GM18526 (cell line): ENCODE measurements around the gene KCNB1.

Experiments used
- POLR2A ChIP-seq: IDR thresholded peaks from 3 replicates; pipeline ENCODE4 v1.6.1; 2011; ENCODE audit not compliant: insufficient read length; ENCODE audit errors: extremely low read depth

KCNB1 gene

DNA sequence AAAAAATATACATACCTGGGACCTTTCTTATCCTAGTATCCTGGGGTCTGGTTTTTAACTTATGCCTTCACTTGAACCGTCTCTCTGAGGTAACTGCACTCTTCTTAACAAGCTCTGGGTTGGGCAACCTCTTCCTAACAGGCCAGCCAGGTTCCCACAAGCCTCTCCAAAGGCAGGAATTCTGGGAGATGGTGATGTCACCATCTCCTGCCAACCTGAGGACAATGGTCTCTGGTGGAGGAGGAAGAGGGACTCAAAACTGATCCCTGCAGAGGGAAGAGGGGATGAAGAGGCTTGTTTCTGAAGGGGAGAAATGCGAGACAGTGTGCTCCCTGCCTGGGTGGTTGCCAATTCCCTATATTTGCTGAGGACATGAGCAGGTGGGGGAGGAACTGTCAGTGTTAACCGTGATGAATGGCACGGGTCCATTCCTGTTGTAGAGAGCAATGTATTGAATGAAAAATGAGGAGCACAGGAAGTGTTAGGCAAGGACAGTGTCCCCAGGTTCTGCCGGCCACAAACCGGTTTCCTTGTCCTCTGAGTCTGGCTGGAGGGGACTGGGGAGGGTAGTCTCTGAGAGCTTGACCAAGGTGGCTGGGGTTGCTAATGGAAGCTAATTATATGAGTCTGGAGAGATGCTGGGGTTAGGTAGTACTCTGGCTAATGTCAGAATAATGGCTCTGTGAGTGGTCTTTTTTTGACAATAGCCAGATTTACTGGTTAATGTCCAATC lies 95.5 kb downstream of the KCNB1 start:
- TF ChIP-seq POLR2A: no peak

DNA sequence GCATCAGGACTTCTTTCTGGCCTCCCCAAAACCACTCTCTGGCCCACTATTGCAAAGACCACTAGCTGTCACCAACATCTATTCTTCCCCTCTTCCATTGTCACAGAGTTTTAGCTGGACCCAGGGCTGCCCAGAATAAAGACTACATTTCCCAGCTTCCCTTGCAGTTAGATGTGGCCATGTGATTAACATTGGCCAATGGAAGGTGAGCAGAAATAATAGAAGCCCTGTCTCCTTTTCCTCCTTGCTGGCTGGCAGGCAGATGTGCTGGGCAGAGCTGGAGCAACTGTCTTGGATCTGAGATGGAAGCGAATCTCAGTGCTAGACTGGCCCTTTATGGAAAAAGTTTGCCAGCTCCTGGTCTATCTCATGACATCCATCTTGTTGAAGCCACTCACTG lies 97.0 kb downstream of the KCNB1 start:
- TF ChIP-seq POLR2A: no peak

DNA sequence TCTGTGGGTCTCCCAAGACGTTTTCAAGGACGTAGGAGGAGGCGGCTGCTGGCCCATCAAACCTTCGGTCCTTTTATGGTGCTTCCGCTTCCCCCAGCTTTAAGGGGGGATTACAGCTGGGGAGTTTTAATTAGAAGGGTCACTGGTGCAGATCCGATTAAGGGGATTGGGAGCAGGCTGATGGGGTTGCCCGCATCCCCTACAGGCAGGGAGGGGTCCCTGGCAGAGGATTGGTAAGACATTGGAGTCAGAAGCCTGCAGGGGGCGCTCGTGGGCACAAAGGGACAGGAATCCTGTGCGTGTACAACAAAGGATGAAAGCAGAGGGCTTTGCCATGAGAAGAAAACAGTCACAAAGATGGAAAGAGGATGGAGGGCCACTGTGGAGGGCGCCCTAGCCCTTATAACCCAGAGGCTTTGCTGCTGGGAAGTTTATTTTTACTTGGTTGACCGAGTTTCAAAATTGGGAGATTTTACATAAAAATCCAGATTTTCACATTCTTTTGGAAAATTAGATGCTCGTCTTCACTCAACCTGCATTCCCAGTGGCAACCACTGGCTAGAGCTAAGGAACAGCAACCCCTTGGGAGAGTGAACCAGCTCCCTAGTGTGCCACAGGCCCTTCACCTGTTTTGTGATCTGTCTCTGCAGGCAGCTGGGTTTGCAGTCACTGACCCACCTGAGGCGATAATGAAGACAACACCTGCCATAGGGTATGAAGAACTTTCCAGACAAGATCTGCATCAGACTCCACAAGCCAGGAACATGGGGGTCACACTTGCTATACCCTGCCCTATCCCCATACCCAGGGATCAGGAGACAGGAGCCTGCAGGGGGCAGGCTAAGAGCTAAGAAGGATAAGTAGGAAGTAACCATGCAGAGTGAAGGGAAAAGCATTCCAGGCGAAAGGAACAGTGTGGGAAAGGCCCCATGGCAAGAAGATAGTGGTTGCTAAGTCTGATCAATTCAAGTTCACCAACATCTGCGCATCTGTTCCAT lies 97.7 kb downstream of the KCNB1 start:
- no peak for TF ChIP-seq POLR2A

DNA sequence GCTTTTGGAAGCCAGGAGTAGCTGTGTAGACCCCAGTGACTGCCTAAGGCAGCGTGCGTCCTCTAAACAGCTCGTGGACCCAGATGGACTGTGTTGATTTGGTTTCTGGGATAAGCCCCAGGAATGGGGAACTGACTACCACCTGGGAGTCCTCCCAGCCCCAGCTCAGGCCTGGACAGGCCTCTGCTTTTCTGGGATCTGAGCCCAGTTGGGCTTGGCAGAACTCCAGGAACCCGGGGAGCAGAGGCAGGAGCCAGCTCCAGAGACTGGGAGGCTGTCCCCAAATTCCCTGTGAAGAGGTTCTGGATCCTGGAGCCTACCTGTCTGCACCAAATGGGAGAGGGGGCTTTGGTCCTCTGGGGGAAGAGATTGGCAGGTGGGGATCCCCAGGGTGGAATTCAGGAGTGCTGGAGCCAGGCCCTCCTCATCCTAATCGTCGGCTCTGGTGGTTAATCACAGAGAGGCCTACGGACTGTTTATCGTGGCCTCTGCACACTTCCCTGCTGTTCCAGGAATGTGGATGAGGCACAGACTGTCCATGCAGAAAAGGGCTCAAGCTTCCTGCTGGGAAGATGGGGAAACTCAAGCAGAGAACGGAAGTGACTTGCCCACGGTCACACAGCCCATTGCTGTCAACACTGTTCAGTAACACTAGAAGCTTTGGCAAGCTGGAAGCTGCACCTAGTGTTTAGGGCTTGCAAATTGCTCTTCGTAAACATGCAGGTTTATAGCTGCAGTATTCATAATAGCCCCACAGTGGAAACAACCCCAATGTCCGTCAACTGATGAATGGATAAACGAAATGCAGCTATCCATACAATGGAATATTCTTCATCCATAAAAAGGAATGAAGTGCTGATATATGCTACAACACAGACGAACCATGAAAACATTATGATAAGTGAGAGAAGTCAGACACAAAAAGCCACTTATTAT lies 100.6 kb downstream of the KCNB1 start:
- no peak for TF ChIP-seq POLR2A

DNA sequence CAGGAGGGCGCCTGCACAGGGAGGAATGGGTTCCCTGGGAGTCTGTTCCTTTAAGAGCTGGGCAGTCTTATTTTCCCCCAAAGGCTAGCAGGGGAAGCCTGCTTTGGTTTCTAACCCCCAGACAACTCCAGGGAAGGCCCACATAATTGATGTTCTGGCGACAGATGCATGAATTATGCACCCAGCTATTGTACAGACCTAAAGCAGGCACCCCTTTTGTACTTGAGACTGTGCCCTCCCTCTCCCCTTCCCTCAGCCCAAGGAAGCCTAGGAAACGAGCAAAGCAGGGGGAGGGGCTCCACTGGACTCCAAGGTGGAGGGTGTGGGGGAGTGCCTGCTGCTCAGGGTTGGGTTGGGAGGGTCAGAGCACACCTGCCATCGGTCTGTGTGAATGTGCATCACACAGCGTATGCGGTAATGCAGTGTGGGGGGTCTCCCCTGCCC lies 102.1 kb downstream of the KCNB1 start:
- no peak for TF ChIP-seq POLR2A

DNA sequence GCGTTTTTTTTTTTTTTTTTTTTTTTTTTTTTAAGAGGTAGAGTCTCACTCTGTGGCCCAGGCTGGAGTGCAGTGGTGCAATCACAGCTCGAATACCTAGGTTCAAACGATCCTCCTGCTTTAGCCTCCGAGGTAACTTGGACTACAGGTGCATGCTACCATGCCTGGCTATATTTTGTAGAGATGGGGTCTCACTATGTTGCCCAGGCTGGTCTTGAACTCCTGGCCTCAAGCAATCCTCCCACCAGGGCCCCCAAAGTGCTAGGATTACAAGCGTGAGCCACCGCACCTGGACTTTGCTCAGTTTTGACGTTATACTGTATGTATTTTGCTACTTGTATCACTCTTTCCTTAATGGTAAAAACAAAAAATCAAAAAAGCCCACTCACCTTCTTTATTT lies 103.1 kb downstream of the KCNB1 start:
- no peak for TF ChIP-seq POLR2A

DNA sequence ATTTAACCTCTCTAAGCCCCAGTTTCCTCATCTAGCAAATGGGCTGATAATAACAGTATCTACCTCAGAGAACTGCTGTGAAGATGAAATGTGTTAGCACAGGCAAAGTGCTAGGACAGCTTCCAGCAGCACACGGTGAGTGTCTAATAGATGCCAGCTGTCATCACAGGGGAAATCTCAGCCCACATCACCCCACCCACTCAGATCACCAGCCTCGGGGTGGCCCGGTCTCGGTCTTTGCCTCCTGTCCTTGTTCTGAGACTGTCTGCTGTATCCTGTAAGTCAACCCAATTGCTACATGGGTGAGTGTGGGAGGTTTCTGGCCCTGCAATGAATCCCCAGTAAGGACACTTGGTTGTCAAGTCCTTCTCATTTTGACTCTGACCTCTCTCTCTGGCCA lies 105.1 kb downstream of the KCNB1 start:
- TF ChIP-seq POLR2A: no peak

DNA sequence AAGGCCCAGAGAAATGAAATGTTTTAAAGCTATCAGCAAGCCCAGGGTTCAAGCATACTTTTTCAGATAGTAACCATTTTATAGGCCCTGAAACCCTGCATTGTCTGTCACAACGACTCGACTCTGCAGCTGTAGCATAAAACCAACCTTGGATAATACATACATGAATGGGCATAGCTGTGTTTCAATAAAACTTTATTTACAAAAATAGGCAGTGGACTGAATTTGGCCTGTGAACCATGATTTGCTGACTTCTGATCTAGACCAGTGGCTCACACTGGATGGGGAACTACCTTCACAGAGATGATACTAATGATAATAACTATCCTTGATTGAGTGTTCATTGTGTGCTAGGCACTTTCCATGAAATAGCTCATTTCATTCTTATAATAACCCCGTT lies 107.3 kb downstream of the KCNB1 start:
- TF ChIP-seq POLR2A: no peak

DNA sequence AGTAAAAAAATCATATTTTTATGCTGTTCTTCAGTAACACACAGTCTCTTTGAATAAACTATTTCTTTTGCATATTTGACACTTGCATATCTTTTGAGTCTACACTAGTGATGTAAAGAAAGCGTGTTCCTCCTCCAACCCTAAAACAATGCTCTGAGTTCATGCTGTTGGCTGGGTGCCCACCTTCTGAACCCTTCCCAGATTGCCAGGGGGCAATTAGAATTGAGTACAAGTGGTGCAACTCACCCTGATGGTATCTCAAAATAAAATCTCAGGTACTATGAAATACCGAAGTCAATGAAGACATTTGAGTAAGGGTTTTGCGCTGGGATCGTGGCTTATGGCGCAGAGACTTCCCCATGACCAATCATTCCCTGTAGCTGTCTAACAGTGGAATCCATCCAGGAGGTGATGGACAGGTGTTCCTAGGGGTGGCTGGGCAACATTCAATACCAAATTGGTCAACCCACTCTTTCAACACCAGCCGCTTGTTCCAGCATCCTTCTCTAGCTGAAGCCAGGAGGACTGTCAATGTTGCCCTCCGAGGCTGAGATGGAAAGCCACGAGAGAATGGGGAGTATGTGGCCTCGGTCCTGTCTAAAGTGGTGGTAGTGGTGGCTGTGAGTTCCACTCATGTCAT lies 110.3 kb downstream of the KCNB1 start:
- no peak for TF ChIP-seq POLR2A

DNA sequence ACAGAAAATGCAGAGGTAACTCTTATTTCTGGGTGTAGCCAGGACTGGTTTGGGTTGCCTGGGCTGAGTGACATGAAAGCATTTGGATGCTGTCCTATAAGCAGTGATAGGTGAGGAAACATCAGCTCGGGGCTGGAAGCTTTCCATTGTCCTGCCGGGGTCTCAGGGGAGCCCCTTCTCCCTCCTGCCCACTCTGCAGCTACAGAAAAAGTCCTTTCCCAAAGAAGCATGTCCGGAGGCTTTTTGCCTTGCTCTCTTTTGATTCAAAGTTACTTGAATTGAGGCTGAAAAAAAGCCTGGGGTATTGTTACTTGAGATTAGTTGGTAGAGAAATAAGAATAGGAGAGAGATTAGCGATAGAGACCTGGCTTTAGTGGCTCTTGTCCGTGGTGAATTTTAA lies 113.9 kb downstream of the KCNB1 start:
- TF ChIP-seq POLR2A: no peak

DNA sequence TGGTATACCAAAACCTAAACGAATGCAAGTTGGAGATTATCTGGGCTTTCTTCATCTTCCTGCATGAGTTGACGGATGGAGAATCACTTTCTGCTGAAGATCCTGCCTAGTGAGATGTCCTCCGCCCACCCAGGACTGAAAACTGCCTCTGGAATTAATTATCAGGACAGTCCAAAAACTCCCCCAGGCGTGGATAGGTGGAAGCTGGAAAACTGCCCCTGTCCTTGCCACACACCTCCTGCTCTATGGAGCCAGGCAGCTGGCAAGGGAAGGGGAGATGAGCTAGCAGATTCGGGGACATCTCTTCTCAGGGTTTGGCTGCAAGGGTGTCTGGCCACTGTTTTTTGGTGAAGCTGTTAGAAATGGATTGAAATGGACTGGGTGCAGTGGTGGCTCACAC lies 115.4 kb downstream of the KCNB1 start:
- TF ChIP-seq POLR2A: no peak

DNA sequence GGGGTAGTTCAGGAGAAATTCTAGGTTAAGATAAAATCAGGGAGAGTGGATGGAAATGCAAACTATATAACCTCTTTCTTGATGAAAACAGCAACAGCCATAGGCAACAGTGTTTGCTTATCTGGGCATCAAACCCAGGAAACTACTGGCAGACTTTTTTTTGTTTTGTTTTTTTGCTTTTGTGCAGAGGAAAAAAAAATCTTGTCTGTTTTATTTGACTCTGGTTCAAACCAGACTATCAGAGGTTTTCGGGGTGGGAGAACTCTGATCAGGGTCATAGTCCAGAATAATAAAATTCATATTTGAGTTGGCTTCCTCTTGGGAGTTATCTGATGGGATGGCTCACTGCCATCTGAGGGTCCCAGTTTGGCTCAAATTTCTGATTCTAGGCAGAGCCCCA lies 115.8 kb downstream of the KCNB1 start:
- TF ChIP-seq POLR2A: no peak

DNA sequence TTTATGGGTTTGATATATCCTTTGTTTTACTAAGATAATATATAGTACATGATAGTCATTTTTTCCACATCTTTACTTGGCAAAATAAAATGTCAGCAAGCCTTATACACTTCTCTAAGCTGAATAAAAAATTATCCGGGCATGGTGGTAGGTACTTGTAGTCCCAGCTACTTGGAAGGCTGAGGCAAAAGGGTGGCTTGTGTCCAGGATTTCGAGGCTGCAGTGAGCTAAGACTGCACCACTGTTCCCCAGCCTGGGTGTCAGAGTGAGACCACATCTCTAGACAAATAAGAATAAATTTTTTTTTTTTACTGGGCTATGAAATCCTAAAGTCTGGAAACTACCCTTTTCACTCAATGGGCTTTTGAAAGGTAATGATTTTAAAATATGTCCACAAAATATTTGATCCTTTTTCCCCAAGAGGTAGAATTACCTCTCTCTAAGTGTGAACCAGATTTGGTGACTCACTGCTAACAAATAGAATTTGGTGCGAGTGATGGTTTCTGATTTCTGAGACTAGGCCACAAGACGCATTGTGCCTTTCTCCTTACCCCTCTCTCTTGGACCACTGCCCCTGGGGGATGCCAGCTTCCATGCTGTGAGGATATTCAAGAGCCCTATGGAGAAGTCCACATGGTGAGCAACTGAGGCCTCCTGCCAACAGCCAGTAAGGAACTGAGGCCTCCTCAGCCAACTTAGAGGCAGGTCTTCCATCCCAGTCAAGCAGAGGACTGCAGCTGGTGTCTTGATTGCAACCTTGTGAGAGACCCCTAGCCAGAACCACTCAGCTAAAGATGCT lies 120.4 kb downstream of the KCNB1 start:
- no peak for TF ChIP-seq POLR2A

DNA sequence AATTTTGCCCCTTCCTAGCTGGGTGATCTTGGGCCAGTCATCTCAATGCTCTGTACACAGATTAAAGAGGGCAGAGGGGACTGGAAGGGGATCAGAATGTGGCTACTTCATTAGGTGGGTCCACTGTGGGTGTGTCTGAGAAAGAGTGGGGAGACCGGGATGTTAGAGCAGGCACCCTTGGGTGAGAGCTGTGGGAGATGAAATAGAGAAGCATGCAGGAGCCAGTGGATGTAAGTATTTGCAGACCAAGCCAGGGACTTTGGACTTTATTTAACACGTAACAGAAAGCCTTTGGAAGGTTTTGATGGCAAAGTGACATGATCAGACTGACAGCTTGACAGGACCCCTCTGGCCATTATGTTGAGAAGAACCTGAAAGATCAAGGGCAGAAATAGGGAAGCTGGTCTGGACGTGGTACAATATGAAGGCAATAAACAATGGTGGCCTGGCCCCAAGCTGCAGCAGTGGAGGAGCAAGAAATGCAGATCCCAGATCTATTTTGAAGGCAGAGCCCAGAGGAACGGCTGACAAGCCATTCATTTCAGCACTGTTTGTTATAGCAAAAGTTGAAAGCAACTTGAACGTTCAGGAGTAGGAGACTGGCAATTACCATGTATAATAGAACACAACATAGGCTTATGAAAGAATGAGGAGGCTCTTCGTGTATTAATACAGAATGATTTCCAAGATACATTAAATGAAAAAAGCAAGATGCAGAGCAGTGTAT lies 122.1 kb downstream of the KCNB1 start:
- no peak for TF ChIP-seq POLR2A

DNA sequence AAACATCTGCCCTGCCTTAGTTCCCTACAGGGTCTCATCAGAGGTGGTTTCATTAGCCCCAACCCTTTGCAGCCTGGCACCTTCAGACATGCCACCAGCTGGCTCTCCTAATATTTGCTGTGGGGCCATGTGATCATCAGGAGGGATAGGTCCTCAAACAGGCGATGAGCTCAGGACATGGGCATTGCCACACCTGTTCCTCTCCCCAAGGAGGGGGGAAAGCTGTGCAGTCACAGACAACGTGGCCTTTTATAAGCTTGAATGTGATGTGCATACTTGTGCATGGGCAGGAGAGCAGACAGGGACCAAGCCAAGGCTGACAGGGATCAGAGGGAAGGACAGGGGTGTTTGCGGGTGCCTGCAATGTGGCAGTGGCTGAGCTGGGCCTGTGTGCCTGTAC lies 125.8 kb downstream of the KCNB1 start:
- TF ChIP-seq POLR2A: no peak
